ENCODE results near the gene RPRD1B. TPM values are rescaled to one million over a fixed set of nuclear protein-coding genes. Genes with fewer than 3 reads are reported as not detected.

RPRD1B gene
- total and polyA plus RNA-seq, 2 of the 13 experiments (the other 11 are each of a cell fraction or from before 2014, with no cell fraction given): 31.1 to 41.5 TPM

- TF ChIP-seq THAP9 (CRISPR knock-in tag; IDR thresholded peaks at IDR 0.05; ENCODE audit: borderline replicate concordance) (no peak), FOXP1 (IDR thresholded peaks at IDR 0.05) (no peak), FOXP1 (CRISPR knock-in tag; IDR thresholded peaks at IDR 0.05) (no peak), IRF1 (CRISPR knock-in tag; IDR thresholded peaks at IDR 0.05; ENCODE audit: low read depth) (no peak), ZNF24 (IDR thresholded peaks at IDR 0.05) (no peak), ZNF138 (CRISPR knock-in tag; IDR thresholded peaks at IDR 0.05; ENCODE audit: low read depth) (no peak), DZIP1 (CRISPR knock-in tag; IDR thresholded peaks at IDR 0.05) (no peak), ZBTB40 (IDR thresholded peaks at IDR 0.05) (no peak), ZBTB40 (CRISPR knock-in tag; IDR thresholded peaks at IDR 0.05) (no peak), RFXAP (CRISPR knock-in tag; IDR thresholded peaks at IDR 0.05; ENCODE audit: borderline replicate concordance) (no peak), TBX3 (IDR thresholded peaks at IDR 0.05; ENCODE audit: borderline replicate concordance) (no peak)
These were observed 80.1 kb downstream of the RPRD1B start (continued) for GRCh38 chr20:38113401-38114325.
